Subcutaneous abdominal adipose tissue (tissue), 5 donors: Measurements from ENCODE around the gene PPP3CB.

Source experiments
- H3K27ac ChIP-seq: one replicate; pipeline ENCODE4 v1.7.0; 2013; ENCODE audit warnings: low read depth, mild to moderate bottlenecking, inconsistent platforms, low read length, moderate library complexity
- H3K27me3 ChIP-seq, 5 donors: one replicate each; pipeline ENCODE4 v1.7.0; 2013; ENCODE audit warnings: low read length in 5 of 5, inconsistent platforms in 1 of 5; ENCODE audit not compliant: control insufficient read depth in 5 of 5, insufficient read depth in 4 of 5
- H3K36me3 ChIP-seq, 5 donors: one replicate each; pipeline ENCODE4 v1.7.0; 2013; ENCODE audit warnings: low read length in 5 of 5; ENCODE audit not compliant: control insufficient read depth in 5 of 5, insufficient read depth in 5 of 5
- H3K4me1 ChIP-seq, 5 donors: one replicate each; pipeline ENCODE4 v1.7.0; 2013; ENCODE audit warnings: low read length in 5 of 5, mild to moderate bottlenecking in 3 of 5, moderate library complexity in 1 of 5; ENCODE audit not compliant: control insufficient read depth in 5 of 5, insufficient read depth in 5 of 5
- H3K4me3 ChIP-seq, 5 donors: one replicate each; pipeline ENCODE4 v1.7.0; 2013; ENCODE audit warnings: low read length in 5 of 5, low read depth in 1 of 5
- H3K9ac ChIP-seq, 5 donors: one replicate each; pipeline ENCODE4 v1.7.0; 2013; ENCODE audit warnings: low read length in 5 of 5, mild to moderate bottlenecking in 4 of 5, moderate library complexity in 3 of 5
- H3K9me3 ChIP-seq, 5 donors: one replicate each; pipeline ENCODE4 v1.7.0; 2013; ENCODE audit warnings: low read length in 5 of 5; ENCODE audit not compliant: control insufficient read depth in 5 of 5
- donor health status: healthy.
- donor health status: healthy.
- donor health status: healthy.
- donor health status: healthy.
- donor health status: healthy.

Gene PPP3CB

DNA sequence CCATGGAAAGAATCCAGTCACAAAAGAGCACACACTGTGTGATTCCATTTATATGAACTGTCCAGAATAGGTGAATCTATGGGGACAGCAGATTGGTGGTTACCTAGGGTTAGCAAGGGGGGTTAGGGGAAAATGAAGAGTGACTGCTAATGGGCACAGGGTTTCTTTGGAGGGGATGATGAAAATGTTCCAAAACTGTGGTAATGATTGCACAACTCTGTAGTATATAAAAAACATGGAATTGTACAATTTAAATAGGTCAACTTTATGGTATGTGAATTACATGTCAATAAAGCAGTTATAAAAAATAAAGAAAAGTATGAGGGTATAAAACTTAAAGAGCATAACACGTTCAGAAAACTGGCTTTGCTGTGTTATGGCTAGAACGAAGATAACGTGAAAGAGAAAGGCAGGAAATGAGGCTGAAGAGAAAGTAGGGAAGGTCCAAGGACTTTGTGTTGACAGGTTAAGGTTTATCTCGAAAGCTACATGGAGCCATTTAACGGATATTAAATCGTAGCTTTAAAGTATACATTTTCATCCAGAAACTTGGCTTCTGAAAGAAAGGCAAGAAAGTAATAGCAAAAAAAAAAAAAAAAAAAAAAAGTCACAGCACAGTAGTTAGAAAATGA is 36.0 kb downstream of the PPP3CB start:
- Histone ChIP-seq H3K4me1 (no peaks in the 10 kb centered on the region), H3K9ac (no peak overlapping the region), H3K27me3 (no peaks in the 10 kb centered on the region), H3K36me3 (peaks cover 14 to 43% (median 22%) of the 10 kb centered on the region in 5 donors), H3K9me3 (no peaks in the 10 kb centered on the region), H3K4me3 (no peak overlapping the region), H3K27ac (no peak overlapping the region)

DNA sequence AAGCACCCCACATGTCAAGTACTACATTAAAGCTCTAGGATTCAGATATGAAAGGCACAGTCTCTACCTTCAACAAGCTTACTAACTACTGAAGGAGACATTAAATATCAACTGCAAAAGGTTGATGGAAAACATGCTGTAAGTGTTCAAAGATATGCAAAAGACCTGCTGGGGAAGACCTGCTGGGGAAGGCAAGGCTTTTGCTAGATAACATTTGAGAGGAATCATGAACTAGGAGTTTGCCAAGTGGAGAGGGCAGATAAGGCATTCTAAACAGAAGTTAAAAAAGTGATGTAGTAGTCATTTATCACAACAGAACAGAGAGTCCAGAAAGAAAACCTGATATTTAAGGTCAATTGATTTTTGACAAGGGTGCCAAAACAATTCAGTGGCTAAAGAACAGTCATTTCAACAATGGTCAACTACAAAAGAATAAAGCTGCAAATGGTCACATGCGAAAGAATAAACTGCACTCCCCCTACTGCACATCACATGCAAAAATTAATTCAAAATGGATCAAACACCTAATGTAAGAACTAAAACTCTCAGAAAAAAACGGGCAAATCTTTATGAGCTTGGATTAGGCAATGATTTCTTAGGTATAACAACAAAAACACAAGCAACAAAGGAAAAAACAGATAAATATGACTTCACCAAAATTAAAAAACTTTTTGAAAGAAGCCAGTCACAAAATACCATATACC is 39.5 kb downstream of the PPP3CB start:
- H3K27ac ChIP-seq, result no peak overlapping the region
- no peaks in the 10 kb centered on the region for H3K4me1 ChIP-seq
- H3K9ac ChIP-seq, result no peak overlapping the region
- H3K36me3 ChIP-seq, result peaks cover 19 to 33% (median 27%) of the 10 kb centered on the region in 5 donors
- H3K9me3 ChIP-seq, result no peaks in the 10 kb centered on the region
- H3K27me3 ChIP-seq, result no peaks in the 10 kb centered on the region
- no peak overlapping the region for H3K4me3 ChIP-seq

DNA sequence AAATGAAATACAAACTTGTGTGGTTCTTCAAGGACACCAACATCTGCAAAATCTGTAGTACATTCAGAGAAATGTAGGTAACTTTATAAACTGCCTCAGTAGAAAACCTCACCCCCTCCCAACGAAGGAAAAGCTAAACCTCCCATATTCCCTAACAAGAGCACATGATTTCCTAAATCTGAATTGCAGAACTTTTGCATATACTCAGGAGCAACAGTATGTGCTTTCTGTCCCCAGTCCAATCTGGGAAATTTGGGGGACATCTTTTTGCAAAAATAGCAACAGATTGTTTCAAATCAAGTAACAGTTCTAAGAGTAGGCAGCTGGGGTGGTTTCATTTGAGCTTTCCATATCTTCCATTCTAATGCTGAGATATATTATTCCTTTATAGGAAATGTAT is 46.7 kb downstream of the PPP3CB start:
- no peaks in the 10 kb centered on the region for H3K27me3 ChIP-seq
- H3K4me3 ChIP-seq, result no peak overlapping the region
- no peak overlapping the region for H3K9ac ChIP-seq
- no peaks in the 10 kb centered on the region for H3K4me1 ChIP-seq
- no peak overlapping the region for H3K27ac ChIP-seq
- peaks cover 26 to 40% (median 35%) of the 10 kb centered on the region in 5 donors for H3K36me3 ChIP-seq
- H3K9me3 ChIP-seq, result no peaks in the 10 kb centered on the region

DNA sequence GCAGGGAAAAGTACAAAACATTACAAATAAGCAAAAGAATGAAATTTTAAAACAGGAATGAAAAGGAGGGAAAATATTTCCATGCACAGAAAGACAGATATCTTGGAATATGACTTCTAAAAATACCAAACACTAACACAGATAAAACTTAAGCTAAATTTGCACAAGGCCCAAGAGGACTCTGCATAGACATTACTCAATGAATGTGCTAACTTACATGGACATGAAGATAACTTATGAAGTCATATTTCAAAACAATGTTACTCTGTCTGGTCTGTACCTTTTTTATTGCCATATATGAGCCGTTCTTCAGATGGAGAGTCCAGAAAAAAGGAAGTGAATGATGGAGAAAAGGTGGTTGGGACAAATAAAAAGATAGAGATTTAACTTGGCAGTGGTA is 47.4 kb downstream of the PPP3CB start:
- Histone ChIP-seq H3K27ac (no peak overlapping the region), H3K4me1 (no peaks in the 10 kb centered on the region)

DNA sequence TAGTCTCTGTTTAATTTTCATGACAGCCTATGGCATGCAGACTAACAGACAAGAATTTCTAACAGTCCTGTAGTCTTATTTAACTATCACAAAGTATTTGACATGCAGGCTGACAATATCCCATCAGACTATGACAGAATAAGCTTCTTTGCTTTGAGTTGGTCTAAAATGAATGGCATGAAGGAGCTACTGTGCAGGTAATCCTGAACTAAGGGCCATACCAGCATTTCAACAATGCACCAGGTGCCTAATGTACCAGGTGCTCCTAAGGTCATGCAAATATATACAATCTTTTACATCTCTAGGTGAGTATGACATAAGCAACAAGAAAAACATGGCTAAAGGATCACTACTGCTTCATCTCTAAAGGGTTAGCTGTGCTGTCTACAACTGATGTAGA is 48.9 kb downstream of the PPP3CB start:
- Histone ChIP-seq H3K9ac (no peak overlapping the region), H3K27me3 (no peaks in the 10 kb centered on the region), H3K27ac (no peak overlapping the region), H3K36me3 (peaks cover 23 to 37% (median 27%) of the 10 kb centered on the region in 5 donors), H3K4me3 (no peak overlapping the region), H3K4me1 (no peaks in the 10 kb centered on the region), H3K9me3 (no peaks in the 10 kb centered on the region)

More for the DNA sequence above, 47.4 kb downstream of the PPP3CB start:
- H3K9ac ChIP-seq, result no peak overlapping the region
- H3K36me3 ChIP-seq, result peaks cover 24 to 42% (median 33%) of the 10 kb centered on the region in 5 donors
- H3K27me3 ChIP-seq, result no peaks in the 10 kb centered on the region
- H3K9me3 ChIP-seq, result no peaks in the 10 kb centered on the region
- no peak overlapping the region for H3K4me3 ChIP-seq

DNA sequence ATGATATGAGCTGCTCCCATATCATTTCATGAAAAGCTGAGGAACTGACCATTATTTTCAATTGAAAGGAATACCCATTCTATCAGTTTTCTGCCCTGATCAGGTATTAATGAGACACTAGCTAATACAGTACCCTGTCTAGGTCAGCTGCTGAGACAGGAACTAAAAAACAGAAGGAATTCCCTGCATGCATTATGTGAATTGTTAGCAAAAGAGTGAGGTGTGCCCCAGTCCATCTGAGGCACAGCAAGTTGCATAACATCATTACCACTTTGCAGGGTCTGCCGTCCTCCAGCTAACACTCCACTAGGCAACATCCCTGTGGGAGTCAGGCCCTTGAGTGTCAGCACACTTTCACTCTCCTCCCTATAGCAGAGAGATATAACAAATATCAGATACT is 51.4 kb downstream of the PPP3CB start:
- Histone ChIP-seq H3K4me1 (no peaks in the 10 kb centered on the region), H3K27ac (no peak overlapping the region), H3K27me3 (no peaks in the 10 kb centered on the region), H3K9ac (no peak overlapping the region), H3K36me3 (peaks cover 30 to 40% (median 33%) of the 10 kb centered on the region in 5 donors), H3K9me3 (no peaks in the 10 kb centered on the region), H3K4me3 (no peak overlapping the region)

DNA sequence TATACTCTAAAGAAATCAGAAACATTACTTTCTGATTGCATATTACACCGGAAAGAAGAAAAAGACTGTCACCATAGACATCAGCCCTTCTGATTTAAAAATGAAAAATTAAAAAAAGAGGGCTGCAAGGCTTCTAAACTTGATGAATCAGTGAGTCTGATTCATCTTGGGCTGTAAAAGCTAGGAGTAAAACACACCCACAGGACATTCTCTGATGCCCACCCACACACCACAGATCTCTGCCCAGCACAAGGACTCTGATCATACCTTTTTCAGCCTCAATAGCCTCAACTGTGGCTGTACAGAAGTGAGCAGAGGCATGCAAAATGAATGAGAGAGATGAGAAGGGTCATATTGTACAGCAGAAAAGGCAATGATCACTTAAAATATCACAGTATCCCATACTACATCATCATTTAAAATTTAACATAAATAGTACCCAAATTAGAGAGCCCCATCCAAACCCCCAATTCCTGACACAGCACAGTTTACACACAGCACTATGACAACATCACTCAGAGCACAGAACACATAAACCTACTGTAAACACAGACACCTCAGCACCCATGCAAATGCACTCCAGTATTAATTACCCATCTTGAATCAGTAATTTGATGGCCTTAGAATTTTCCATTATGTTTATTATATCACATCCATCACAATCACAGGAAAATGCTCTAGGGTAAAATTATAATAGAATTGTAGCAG is 56.1 kb downstream of the PPP3CB start:
- Histone ChIP-seq H3K9me3 (no peaks in the 10 kb centered on the region), H3K4me1 (no peaks in the 10 kb centered on the region), H3K9ac (peak overlapping the region in 1 of 5 donors; percentile 16), H3K36me3 (peaks cover 32 to 44% (median 38%) of the 10 kb centered on the region in 5 donors), H3K27ac (no peak overlapping the region), H3K4me3 (no peak overlapping the region), H3K27me3 (no peaks in the 10 kb centered on the region)

DNA sequence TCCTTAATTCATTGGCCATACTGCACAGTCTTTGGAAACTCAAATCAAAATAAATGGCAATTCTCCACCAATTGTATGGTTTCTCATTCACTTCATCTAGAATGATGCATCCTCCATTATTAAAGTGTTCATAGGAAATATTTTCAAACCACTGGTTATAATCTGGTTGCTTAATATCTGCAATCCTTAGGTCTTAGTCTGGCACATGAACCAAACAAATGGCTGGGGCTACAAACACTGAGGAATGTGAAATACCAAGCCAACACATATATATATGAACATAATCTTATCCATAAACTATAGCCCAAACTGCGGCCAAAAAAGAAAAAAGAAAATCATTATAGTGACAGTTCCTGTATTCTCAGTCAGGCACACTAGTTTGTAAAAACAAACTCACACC is 56.8 kb downstream of the PPP3CB start:
- H3K27me3 ChIP-seq, result no peaks in the 10 kb centered on the region
- peaks cover 27 to 39% (median 36%) of the 10 kb centered on the region in 5 donors for H3K36me3 ChIP-seq

DNA sequence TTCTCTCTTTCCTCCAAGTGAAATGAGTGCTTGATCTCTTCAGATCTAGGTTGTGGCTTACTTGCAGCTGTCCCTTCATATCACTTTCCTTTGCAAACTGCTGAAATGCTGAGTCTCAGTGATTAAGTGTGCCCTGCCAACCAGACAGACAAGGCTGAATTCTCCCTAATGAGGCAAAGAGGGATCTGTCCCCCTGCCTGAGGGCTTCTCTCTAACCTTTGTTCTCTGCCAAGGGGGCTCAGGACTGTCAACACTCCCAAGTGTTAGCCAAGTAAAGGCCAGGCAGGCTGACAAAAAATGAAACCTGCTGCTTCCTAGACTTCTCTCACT is 62.3 kb downstream of the PPP3CB start, which contains the start of gene MSS51:
TSS of gene MSS51 (minus strand) at position 24 of the 330 bp plus-strand sequence. CDS start 5,277 bp downstream, outside the sequence.
- Histone ChIP-seq H3K9me3 (no peaks in the 10 kb centered on the region), H3K27me3 (no peaks in the 10 kb centered on the region), H3K4me3 (no peak within 1 kb of the TSS), H3K36me3 (peaks cover 17 to 33% (median 25%) of the 10 kb centered on the region in 5 donors), H3K27ac (no peak within 1 kb of the TSS), H3K9ac (no peak within 1 kb of the TSS), H3K4me1 (no peaks in the 10 kb centered on the region)

More for the DNA sequence above, 56.8 kb downstream of the PPP3CB start:
- Histone ChIP-seq H3K9ac (no peak overlapping the region), H3K27ac (no peak overlapping the region), H3K9me3 (no peaks in the 10 kb centered on the region), H3K4me3 (no peak overlapping the region), H3K4me1 (no peaks in the 10 kb centered on the region)
